Measurements from ENCODE around the gene PIF1.

DNA sequence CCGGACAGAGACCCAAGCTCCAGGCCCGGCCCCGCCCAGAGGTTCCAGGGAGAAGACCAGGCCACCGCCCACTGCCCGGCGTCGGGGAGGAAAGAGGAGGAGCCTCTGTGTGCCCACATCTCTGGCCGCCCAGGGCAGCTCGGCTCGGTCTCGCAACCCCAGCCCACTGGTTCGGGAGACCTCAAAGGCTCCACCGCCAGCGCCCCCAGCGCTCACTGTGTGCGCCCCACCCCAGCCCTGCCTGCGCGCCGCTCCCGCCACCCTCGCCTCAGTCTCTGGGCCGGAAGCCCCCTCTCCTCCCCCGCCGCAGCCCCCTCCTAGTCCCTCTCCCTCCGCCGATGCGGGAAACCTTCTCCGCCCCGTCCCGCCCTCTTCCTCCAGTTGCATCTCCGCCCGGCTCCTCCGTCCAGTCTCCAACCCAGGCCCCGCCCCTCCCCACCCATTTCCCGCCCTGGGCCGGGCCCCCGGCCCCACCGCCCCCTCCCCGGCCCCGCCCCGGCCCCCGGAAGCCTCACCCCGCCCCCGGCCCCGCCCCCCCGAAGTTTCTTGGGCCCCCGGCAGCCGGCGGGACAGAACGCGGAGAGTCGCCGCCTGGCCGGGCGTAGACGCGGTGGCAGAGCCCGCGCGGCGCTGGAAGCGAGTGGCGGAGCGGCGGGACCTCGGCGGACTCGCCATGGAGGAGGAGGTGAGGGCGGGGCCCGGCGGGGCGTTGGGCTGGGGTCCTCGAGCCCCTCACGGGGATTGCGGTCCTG lies 16.1 kb upstream of the PIF1 start, which contains the start of gene PLEKHO2:
- TF ChIP-seq, protein P1, sequence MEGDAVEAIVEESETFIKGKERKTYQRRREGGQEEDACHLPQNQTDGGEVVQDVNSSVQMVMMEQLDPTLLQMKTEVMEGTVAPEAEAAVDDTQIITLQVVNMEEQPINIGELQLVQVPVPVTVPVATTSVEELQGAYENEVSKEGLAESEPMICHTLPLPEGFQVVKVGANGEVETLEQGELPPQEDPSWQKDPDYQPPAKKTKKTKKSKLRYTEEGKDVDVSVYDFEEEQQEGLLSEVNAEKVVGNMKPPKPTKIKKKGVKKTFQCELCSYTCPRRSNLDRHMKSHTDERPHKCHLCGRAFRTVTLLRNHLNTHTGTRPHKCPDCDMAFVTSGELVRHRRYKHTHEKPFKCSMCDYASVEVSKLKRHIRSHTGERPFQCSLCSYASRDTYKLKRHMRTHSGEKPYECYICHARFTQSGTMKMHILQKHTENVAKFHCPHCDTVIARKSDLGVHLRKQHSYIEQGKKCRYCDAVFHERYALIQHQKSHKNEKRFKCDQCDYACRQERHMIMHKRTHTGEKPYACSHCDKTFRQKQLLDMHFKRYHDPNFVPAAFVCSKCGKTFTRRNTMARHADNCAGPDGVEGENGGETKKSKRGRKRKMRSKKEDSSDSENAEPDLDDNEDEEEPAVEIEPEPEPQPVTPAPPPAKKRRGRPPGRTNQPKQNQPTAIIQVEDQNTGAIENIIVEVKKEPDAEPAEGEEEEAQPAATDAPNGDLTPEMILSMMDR (IDR thresholded peaks at IDR 0.05; ENCODE audit: low read depth, low read length, missing input control), result no peak
- TF ChIP-seq, protein P2, sequence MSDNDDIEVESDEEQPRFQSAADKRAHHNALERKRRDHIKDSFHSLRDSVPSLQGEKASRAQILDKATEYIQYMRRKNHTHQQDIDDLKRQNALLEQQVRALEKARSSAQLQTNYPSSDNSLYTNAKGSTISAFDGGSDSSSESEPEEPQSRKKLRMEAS (IDR thresholded peaks at IDR 0.05), result no peak
- TF ChIP-seq EGR1 (IDR thresholded peaks at IDR 0.05; ENCODE audit: low read depth in 2 of 2), result no peak

All from liver (tissue), 3 donors.